Neural cell (in vitro differentiated cells): ENCODE data around the gene B3GALT5. TPM values are rescaled to one million over a fixed set of nuclear protein-coding genes. Genes with fewer than 3 reads are reported as not detected.

Experiments
- H2AFZ ChIP-seq: fragments of 200-600, 300-800 bp; sonication (generic), shearing (Covaris generic); 2 replicates; pipeline ENCODE4 v1.6.0; 2014; ENCODE audit warnings: low read depth, mild to moderate bottlenecking, antibody characterized with exemption, low read length, moderate library complexity
- H3F3A ChIP-seq: fragments of 200-600 bp; shearing (Covaris generic); 2 replicates; pipeline ENCODE4 v1.6.1; 2016; ENCODE audit warnings: mild to moderate bottlenecking, moderate library complexity, mixed read lengths, antibody characterized with exemption, low read length; ENCODE audit not compliant: insufficient read depth, poor library complexity, severe bottlenecking
- H3K27ac ChIP-seq: fragments of 200-600, 300-800 bp; sonication (generic), shearing (Covaris generic); 2 replicates; pipeline ENCODE4 v1.5.1; 2014; ENCODE audit warnings: mild to moderate bottlenecking, low read length, moderate library complexity
- H3K27me3 ChIP-seq: fragments of 300-800, 200-600 bp; sonication (generic), shearing (Covaris generic); 2 replicates; pipeline ENCODE4 v1.6.0; 2014; ENCODE audit warnings: mild to moderate bottlenecking, low read depth, low read length, moderate library complexity; ENCODE audit not compliant: insufficient read depth
- H3K36me3 ChIP-seq: fragments of 300-800, 200-600 bp; sonication (generic), shearing (Covaris generic); 2 replicates; pipeline ENCODE4 v1.5.1; 2014; ENCODE audit warnings: mild to moderate bottlenecking, antibody characterized with exemption, low read length, moderate library complexity; ENCODE audit not compliant: insufficient read depth
- H3K4me2 ChIP-seq: fragments of 300-800, 200-600 bp; sonication (generic), shearing (Covaris generic); 2 replicates; pipeline ENCODE4 v1.6.0; 2014; ENCODE audit warnings: mild to moderate bottlenecking, low read length
- H3K4me3 ChIP-seq: fragments of 300-800, 200-600 bp; sonication (generic), shearing (Covaris generic); 2 replicates; pipeline ENCODE4 v1.5.1; 2014; ENCODE audit warnings: mild to moderate bottlenecking, low read length, moderate library complexity
- H3K79me2 ChIP-seq: fragments of 200-600 bp; shearing (Covaris generic); replicated peaks from 2 replicates; pipeline ENCODE4 v1.6.0; 2014; ENCODE audit warnings: mild to moderate bottlenecking, low read length, moderate library complexity; ENCODE audit not compliant: insufficient read depth
- H3K9ac ChIP-seq: fragments of 300-800, 200-600 bp; sonication (generic), shearing (Covaris generic); 2 replicates; pipeline ENCODE4 v1.6.1; 2016; ENCODE audit warnings: mild to moderate bottlenecking, low read length, mixed read lengths
- H3K9me2 ChIP-seq: fragments of 200-600 bp; shearing (Covaris generic); 2 replicates; pipeline ENCODE4 v1.6.1; 2016; ENCODE audit warnings: mild to moderate bottlenecking, low read length, mixed read lengths; ENCODE audit not compliant: insufficient read depth
- H3K9me3 ChIP-seq: fragments of 200-600, 300-800 bp; sonication (generic), shearing (Covaris generic); 2 replicates; pipeline ENCODE4 v1.6.1; 2016; ENCODE audit warnings: mild to moderate bottlenecking, mixed run types, low read length, moderate library complexity, mixed read lengths
- H4K20me1 ChIP-seq: fragments of 200-600 bp; shearing (Covaris generic); 2 replicates; pipeline ENCODE4 v1.6.1; 2016; ENCODE audit warnings: mild to moderate bottlenecking, mixed run types; ENCODE audit not compliant: insufficient read depth
- EP300 ChIP-seq: fragments of 450-650 bp; conservative IDR thresholded peaks from 2 replicates; pipeline ENCODE4 v1.6.1; 2014; ENCODE audit warnings: antibody characterized with exemption, mild to moderate bottlenecking, moderate library complexity; ENCODE audit not compliant: poor library complexity, severe bottlenecking
- EZH2 ChIP-seq: fragments of 200-600, 300-800 bp; shearing (Covaris generic), sonication (generic); IDR thresholded peaks from 2 replicates; pipeline ENCODE4 v1.6.1; 2014; ENCODE audit warnings: antibody characterized with exemption, low read length, borderline replicate concordance, mild to moderate bottlenecking; ENCODE audit not compliant: insufficient read depth, poor library complexity, severe bottlenecking
- MXI1 ChIP-seq: fragments of 450-650 bp; conservative IDR thresholded peaks from 2 replicates; pipeline ENCODE4 v1.6.1; 2014; ENCODE audit warnings: antibody characterized with exemption, mild to moderate bottlenecking; ENCODE audit not compliant: poor library complexity, severe bottlenecking
- POLR2AphosphoS5 ChIP-seq: IDR thresholded peaks from 2 replicates; pipeline ENCODE4 v1.6.1; 2012
- RAD21 ChIP-seq: fragments of 450-650 bp; conservative IDR thresholded peaks from 2 replicates; pipeline ENCODE4 v1.6.1; 2014; ENCODE audit warnings: antibody characterized with exemption, mild to moderate bottlenecking, moderate library complexity
- SMC3 ChIP-seq: fragments of 450-650 bp; conservative IDR thresholded peaks from 2 replicates; pipeline ENCODE4 v1.6.1; 2014; ENCODE audit warnings: antibody characterized with exemption, mild to moderate bottlenecking, moderate library complexity; ENCODE audit not compliant: poor library complexity
- TAF1 ChIP-seq: IDR thresholded peaks from 2 replicates; pipeline ENCODE4 v1.6.1; 2012; ENCODE audit warnings: low read depth
- polyA plus RNA-seq: library from polyadenylated mRNA; depleted of rRNA; stranded (reverse); fragments of >200 nt; gene quantifications from 2 replicates; pipeline ENCODE4 v1.2.3, GENCODE V29; 2014
- TF ChIP-seq, protein P1 (sequence below): IDR thresholded peaks from 2 replicates; pipeline ENCODE4 v1.6.1; 2012; ENCODE audit warnings: borderline replicate concordance
- TF ChIP-seq, protein P2 (sequence below): fragments of 450-650 bp; IDR thresholded peaks from 2 replicates; pipeline ENCODE4 v1.5.1; 2014; ENCODE audit warnings: antibody characterized with exemption, mild to moderate bottlenecking, moderate library complexity; ENCODE audit not compliant: poor library complexity, severe bottlenecking

The B3GALT5 gene
- polyA plus RNA-seq, 1 donor from 2014 or later, result 0.50 TPM

DNA sequence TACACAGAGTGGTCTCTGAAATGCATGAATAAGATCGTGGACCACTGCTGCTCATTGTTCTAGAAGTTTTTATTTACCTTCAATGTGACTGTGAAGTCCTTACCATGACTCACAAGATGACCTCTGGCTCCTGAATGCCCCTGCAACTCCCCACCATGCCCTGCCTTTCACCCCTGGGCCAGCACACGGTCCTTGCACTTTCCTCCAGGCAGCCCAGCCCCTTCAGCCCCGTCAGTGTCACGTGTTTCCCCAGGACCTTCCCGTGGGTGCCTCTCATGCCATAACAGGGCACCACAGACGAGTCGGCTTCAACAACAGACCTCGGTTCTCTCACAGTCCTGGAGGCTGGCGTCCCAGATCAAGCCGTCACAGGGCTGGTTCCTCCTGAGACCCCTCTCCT is 62.1 kb downstream of the B3GALT5 start:
- H4K20me1 ChIP-seq, result no peaks in the 10 kb centered on the region
- H3K27me3 ChIP-seq, result no peaks in the 10 kb centered on the region
- no peaks in the 10 kb centered on the region for H3K9me2 ChIP-seq
- TF ChIP-seq EP300 (no peak), TAF1 (no peak), EZH2 (no peak), MXI1 (no peak), RAD21 (no peak), POLR2AphosphoS5 (no peak), SMC3 (no peak)
- TF ChIP-seq, protein P1, sequence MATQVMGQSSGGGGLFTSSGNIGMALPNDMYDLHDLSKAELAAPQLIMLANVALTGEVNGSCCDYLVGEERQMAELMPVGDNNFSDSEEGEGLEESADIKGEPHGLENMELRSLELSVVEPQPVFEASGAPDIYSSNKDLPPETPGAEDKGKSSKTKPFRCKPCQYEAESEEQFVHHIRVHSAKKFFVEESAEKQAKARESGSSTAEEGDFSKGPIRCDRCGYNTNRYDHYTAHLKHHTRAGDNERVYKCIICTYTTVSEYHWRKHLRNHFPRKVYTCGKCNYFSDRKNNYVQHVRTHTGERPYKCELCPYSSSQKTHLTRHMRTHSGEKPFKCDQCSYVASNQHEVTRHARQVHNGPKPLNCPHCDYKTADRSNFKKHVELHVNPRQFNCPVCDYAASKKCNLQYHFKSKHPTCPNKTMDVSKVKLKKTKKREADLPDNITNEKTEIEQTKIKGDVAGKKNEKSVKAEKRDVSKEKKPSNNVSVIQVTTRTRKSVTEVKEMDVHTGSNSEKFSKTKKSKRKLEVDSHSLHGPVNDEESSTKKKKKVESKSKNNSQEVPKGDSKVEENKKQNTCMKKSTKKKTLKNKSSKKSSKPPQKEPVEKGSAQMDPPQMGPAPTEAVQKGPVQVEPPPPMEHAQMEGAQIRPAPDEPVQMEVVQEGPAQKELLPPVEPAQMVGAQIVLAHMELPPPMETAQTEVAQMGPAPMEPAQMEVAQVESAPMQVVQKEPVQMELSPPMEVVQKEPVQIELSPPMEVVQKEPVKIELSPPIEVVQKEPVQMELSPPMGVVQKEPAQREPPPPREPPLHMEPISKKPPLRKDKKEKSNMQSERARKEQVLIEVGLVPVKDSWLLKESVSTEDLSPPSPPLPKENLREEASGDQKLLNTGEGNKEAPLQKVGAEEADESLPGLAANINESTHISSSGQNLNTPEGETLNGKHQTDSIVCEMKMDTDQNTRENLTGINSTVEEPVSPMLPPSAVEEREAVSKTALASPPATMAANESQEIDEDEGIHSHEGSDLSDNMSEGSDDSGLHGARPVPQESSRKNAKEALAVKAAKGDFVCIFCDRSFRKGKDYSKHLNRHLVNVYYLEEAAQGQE, result no peak
- TF ChIP-seq, protein P2, sequence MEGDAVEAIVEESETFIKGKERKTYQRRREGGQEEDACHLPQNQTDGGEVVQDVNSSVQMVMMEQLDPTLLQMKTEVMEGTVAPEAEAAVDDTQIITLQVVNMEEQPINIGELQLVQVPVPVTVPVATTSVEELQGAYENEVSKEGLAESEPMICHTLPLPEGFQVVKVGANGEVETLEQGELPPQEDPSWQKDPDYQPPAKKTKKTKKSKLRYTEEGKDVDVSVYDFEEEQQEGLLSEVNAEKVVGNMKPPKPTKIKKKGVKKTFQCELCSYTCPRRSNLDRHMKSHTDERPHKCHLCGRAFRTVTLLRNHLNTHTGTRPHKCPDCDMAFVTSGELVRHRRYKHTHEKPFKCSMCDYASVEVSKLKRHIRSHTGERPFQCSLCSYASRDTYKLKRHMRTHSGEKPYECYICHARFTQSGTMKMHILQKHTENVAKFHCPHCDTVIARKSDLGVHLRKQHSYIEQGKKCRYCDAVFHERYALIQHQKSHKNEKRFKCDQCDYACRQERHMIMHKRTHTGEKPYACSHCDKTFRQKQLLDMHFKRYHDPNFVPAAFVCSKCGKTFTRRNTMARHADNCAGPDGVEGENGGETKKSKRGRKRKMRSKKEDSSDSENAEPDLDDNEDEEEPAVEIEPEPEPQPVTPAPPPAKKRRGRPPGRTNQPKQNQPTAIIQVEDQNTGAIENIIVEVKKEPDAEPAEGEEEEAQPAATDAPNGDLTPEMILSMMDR, result no peak
- H3K4me2 ChIP-seq, result no peak overlapping the region
- H3K9me3 ChIP-seq, result no peaks in the 10 kb centered on the region
- H3K79me2 ChIP-seq, result no peaks in the 10 kb centered on the region
- H3K4me3 ChIP-seq, result no peak overlapping the region
- no peaks in the 10 kb centered on the region for H3F3A ChIP-seq
- H3K9ac ChIP-seq, result no peak overlapping the region
- no peak overlapping the region for H3K27ac ChIP-seq
- H3K36me3 ChIP-seq, result no peaks in the 10 kb centered on the region
- no peak overlapping the region for H2AFZ ChIP-seq

DNA sequence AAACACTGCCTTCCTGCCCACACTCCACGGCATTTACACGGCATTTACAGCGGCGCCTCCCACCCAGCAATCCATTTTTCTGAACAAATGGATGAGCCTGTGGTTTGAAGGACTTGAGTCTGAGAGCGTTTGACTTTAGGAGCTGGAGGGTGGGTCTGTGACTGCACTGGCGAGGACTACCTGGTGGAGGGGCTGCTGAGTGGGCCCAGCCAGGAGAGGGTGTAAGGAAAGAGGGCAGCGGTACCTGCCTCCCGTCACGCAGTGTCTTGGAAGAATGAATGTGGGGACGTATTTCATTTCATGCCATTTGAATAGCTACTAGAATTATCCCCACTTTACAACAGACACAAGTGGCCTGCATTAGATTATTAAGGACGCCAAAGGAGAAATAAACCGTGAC is 62.9 kb downstream of the B3GALT5 start:
- H3K9me3 ChIP-seq, result no peaks in the 10 kb centered on the region
- H3K4me3 ChIP-seq, result no peak overlapping the region
- no peaks in the 10 kb centered on the region for H3K36me3 ChIP-seq
- TF ChIP-seq, protein P1, result no peak
- TF ChIP-seq POLR2AphosphoS5 (no peak), EZH2 (no peak), SMC3 (no peak), TAF1 (no peak), MXI1 (no peak), EP300 (no peak), RAD21 (no peak)
- TF ChIP-seq, protein P2, result no peak
- H3K9me2 ChIP-seq, result no peaks in the 10 kb centered on the region
- H3K4me2 ChIP-seq, result no peak overlapping the region
- H3K27ac ChIP-seq, result no peak overlapping the region
- no peaks in the 10 kb centered on the region for H4K20me1 ChIP-seq
- no peaks in the 10 kb centered on the region for H3K27me3 ChIP-seq
- no peak overlapping the region for H2AFZ ChIP-seq
- no peaks in the 10 kb centered on the region for H3K79me2 ChIP-seq
- no peaks in the 10 kb centered on the region for H3F3A ChIP-seq
- H3K9ac ChIP-seq, result no peak overlapping the region
